MM.1S (cell line): ENCODE measurements around the gene ZNF808.

Source experiments
- CTCF ChIP-seq: fragments of 300-600 bp; sonication (generic); IDR thresholded peaks from 2 replicates; pipeline ENCODE4 v1.5.1; 2016; ENCODE audit warnings: antibody characterized with exemption, low read length, mixed read lengths
- EZH2 ChIP-seq: fragments of 300-600 bp; sonication (generic); optimal IDR thresholded peaks from 2 replicates; pipeline ENCODE3; 2017; ENCODE audit warnings: low read depth, mild to moderate bottlenecking, antibody characterized with exemption, low read length, mixed read lengths

- TF ChIP-seq EZH2 (no peak), CTCF (no peak)
Measured at GRCh38 chr19:52570000-52570861, 42.8 kb downstream of the ZNF808 start, which contains the start of gene ZNF701.
